Spleen (tissue), 11 donors: Measurements from ENCODE around the gene SPATS2L. TPM values are rescaled to one million over a fixed set of nuclear protein-coding genes. Genes with fewer than 3 reads are reported as not detected.

ENCODE experiments used
- DNase-seq: peaks from one replicate; pipeline ENCODE4 v3.0.0-alpha.2; 2020
- H3K27ac ChIP-seq, 8 donors: fragments of 200-600 bp; sonication (generic) in 7 of 8; 1 replicate in 4 of 8; 2 replicates in 4 of 8; pipeline versions ENCODE4 v1.5.0 to v1.8.0; 2016 to 2021; ENCODE audit warnings: inconsistent platforms in 4 of 8, mild to moderate bottlenecking in 4 of 8, moderate library complexity in 1 of 8
- H3K27me3 ChIP-seq, 7 donors: fragments of 200-600 bp; sonication (generic) in 6 of 7; replicated peaks in 1 of 7; 1 replicate in 4 of 7; 2 replicates in 3 of 7; pipeline versions ENCODE4 v1.5.0 to v1.8.0; 2016 to 2021; ENCODE audit warnings: inconsistent platforms in 3 of 7, mild to moderate bottlenecking in 1 of 7
- H3K36me3 ChIP-seq, 6 donors: fragments of 200-600 bp; sonication (generic) in 5 of 6; 1 replicate in 4 of 6; 2 replicates in 2 of 6; pipeline versions ENCODE4 v1.5.0 to v1.8.0; 2016 to 2021; ENCODE audit warnings: inconsistent platforms in 2 of 6
- H3K4me1 ChIP-seq, 6 donors: fragments of 200-600 bp; sonication (generic) in 5 of 6; 1 replicate in 3 of 6; 2 replicates in 3 of 6; pipeline versions ENCODE4 v1.5.0 to v1.8.0; 2016 to 2021; ENCODE audit warnings: inconsistent platforms in 3 of 6
- H3K4me3 ChIP-seq, 8 donors: fragments of 200-600 bp; sonication (generic) in 7 of 8; 1 replicate in 4 of 8; 2 replicates in 4 of 8; pipeline versions ENCODE4 v1.5.0 to v1.8.0; 2016 to 2021; ENCODE audit warnings: inconsistent platforms in 4 of 8, mild to moderate bottlenecking in 4 of 8, moderate library complexity in 2 of 8
- H3K9me3 ChIP-seq, 8 donors: fragments of 200-600 bp; sonication (generic) in 7 of 8; 1 replicate in 4 of 8; 2 replicates in 4 of 8; pipeline versions ENCODE4 v1.5.0 to v1.8.0; 2016 to 2021; ENCODE audit warnings: inconsistent platforms in 4 of 8
- POLR2A ChIP-seq, 3 donors: fragments of 450-650 bp; IDR thresholded peaks; one replicate each; pipeline ENCODE4 v1.5.1; 2017; ENCODE audit warnings: antibody characterized with exemption in 3 of 3, mild to moderate bottlenecking in 1 of 3
- POLR2AphosphoS5 ChIP-seq, 3 donors: sonication (generic); formaldehyde crosslinking; IDR thresholded peaks; one replicate each; pipeline ENCODE4 v1.5.1; 2017; ENCODE audit warnings: antibody characterized with exemption in 3 of 3
- WGBS, 5 donors: extraction: QIAGEN DNeasy Blood & Tissue Kit in 3 of 5; methylation state at CpG; one replicate each; pipeline versions ENCODE4 v1.1.5 to v1.1.7; 2013 to 2018; 5-methylcytosine and 5-hydroxymethylcytosine counted together
- intact Hi-C: fragments of 100-400 bp; cut with DNase I; formaldehyde crosslinking; loops from one replicate; pipeline ENCODE4 v1.15.0; 2023; ENCODE audit warnings: low total_unique reads
- polyA plus RNA-seq, 3 donors: library from polyadenylated mRNA; stranded (reverse); fragments of 200-250 nt; gene quantifications; one replicate each; pipeline ENCODE4 v1.2.1, GENCODE V29; 2013
- total RNA-seq, 7 donors: library from RNA; depleted of rRNA in 3 of 7; stranded (reverse); fragments of >200 nt in 3 of 7; fragmentation: NEBNext Ultra II Directional in 4 of 7; extraction: Animal tissue kit (Norgen Biotek cat#: 25700) in 4 of 7; gene quantifications; one replicate each; pipeline versions ENCODE4 v1.1.0 to v1.2.1, GENCODE V29; 2016 to 2021
- TF ChIP-seq, protein P1 (sequence below), 11 experiments: fragments of 200-600 bp in 7 of 11; fragments of 450-650 bp in 4 of 11; sonication (generic) in 4 of 11; IDR thresholded peaks in 8 of 11; conservative IDR thresholded peaks in 3 of 11; 1 replicate in 7 of 11; 2 replicates in 4 of 11; pipeline versions ENCODE4 v1.4.0 to v1.8.0; 2016 to 2021; ENCODE audit warnings: antibody characterized with exemption in 11 of 11, inconsistent platforms in 4 of 11, mild to moderate bottlenecking in 1 of 11
- donor health status: healthy with polysubstance abuse.
- donor health status: DM: no; HTN: no; CAD: no; lungs with moderate emphysema.
- donor health status: DM: no; HTN: no; CAD: no.
- donor health status: Bipolar disorder and iron deficiency.
- donor health status: healthy.
- donor health status: DM: no; HTN: no; CAD: no.
- donor health status: DM: yes; HTN: yes; CAD: no.

SPATS2L gene
- total and polyA plus RNA-seq, 10 donors = 9.5 to 84.7 (median 57.2) TPM

DNA sequence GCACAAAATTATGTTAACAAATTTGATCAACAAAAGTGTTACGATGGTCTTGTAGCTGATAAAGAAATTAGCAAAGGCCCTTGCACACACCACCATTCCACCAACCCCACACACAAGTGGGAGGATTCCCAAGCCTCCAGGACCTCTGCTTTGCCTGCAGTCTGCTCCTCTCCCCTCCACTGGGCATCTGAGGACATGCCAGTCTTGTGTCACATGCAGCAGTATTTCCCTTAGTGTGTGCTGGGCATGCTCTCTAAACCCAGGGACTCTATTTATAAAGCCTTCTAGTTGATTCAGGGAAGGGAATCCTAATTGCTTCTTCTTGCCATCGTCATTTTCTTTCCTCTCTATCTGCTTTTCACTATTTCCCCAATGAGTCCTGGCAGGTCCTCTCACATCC lies 150.1 kb downstream of the SPATS2L start:
- peak overlapping the region in 4 of 8 donors; percentile 58 to 69 (median 62) for H3K27ac ChIP-seq
- no peaks in the 10 kb centered on the region for H3K9me3 ChIP-seq
- H3K27me3 ChIP-seq = no peaks in the 10 kb centered on the region
- intact Hi-C loops = no loop called here
- H3K4me3 ChIP-seq = no peak overlapping the region
- TF ChIP-seq POLR2A (IDR thresholded peaks at IDR 0.05) (no peak), POLR2AphosphoS5 (IDR thresholded peaks at IDR 0.05) (no peak)
- TF ChIP-seq, protein P1, sequence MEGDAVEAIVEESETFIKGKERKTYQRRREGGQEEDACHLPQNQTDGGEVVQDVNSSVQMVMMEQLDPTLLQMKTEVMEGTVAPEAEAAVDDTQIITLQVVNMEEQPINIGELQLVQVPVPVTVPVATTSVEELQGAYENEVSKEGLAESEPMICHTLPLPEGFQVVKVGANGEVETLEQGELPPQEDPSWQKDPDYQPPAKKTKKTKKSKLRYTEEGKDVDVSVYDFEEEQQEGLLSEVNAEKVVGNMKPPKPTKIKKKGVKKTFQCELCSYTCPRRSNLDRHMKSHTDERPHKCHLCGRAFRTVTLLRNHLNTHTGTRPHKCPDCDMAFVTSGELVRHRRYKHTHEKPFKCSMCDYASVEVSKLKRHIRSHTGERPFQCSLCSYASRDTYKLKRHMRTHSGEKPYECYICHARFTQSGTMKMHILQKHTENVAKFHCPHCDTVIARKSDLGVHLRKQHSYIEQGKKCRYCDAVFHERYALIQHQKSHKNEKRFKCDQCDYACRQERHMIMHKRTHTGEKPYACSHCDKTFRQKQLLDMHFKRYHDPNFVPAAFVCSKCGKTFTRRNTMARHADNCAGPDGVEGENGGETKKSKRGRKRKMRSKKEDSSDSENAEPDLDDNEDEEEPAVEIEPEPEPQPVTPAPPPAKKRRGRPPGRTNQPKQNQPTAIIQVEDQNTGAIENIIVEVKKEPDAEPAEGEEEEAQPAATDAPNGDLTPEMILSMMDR (IDR thresholded peaks at IDR 0.05 in 8 of 11, conservative IDR thresholded peaks at IDR 0.05 in 3 of 11) = no peak
- no peak for DNase-seq
- peaks cover 0 to 14% (median 0%) of the 10 kb centered on the region in 6 donors for H3K36me3 ChIP-seq
- H3K4me1 ChIP-seq = peaks cover 12 to 47% (median 24%) of the 10 kb centered on the region in 6 donors
- 72 to 90% (median 82%) methylated on average over 2 of the region's 2 CpGs for WGBS, 5 donors

DNA sequence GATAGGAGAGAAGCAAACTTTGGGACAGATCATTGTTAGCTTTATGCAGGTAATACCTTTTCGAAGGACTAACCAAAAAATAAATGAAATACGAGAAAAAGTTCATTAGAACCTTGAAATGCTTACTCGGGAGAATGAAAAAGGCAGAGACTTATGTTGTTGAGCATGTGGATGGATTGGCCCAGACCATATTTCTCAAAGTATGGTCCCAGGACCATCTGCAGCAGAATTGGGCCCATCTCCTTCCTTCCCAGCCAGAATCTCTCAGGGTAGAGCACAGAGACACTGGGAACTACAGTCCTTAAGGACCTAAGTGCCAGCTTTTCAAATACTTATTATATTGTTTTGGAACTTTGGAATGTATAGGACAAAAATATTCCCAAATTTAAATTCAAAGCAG lies 152.6 kb downstream of the SPATS2L start:
- TF ChIP-seq, protein P1 (IDR thresholded peaks at IDR 0.05 in 8 of 11, conservative IDR thresholded peaks at IDR 0.05 in 3 of 11) = no peak
- Histone ChIP-seq H3K27me3 (no peaks in the 10 kb centered on the region), H3K4me3 (no peak overlapping the region), H3K27ac (no peak overlapping the region), H3K36me3 (peaks cover 0 to 14% (median 0%) of the 10 kb centered on the region in 6 donors), H3K4me1 (peaks cover 12 to 50% (median 33%) of the 10 kb centered on the region in 6 donors), H3K9me3 (no peaks in the 10 kb centered on the region)
- intact Hi-C loops = no loop called here
- no peak for DNase-seq
- WGBS, 5 donors = 63 to 99% (median 82%) methylated on average over 3 of the region's 3 CpGs

DNA sequence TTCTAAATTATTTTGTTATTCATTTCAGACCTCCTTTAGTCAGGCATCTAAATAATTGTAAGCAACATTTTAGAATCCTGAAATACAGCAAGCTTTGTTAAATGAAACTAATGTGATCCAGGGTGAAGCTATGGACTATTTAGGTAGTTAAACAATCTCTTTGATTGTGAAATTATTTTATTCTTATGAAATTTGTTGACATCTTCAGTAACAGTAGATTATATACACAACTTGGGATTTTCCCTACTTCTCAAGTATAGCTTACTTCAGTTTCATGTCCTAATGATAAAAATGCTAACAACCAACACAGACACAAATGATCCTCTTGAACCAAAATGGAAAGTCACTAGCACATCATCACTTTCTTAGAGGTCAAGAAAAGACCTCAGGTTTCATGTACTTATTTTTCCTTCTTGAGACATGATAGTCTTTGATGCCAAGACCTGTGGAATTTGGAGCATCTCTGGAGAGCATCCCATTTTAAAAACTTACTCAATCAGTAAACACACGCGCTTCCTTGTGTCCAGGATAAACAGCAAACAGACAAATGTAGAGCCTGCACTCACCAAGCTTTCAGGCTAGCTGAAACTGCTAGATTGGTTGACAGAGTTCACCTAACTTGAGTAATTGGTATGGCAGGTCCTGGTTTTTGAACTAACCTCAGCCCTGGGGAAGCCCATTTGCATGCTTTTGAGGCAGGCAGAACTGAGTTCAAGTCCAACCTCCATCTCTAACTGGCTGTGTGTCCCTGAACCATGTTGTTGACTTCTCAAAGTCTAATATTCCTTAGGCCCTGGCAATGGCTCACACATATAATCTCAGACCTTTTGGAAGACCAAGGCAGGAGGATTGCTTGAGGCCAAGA lies 155.6 kb downstream of the SPATS2L start:
- peaks cover 0 to 36% (median 18%) of the 10 kb centered on the region in 6 donors for H3K4me1 ChIP-seq
- no peak for DNase-seq
- TF ChIP-seq, protein P1 (IDR thresholded peaks at IDR 0.05 in 8 of 11, conservative IDR thresholded peaks at IDR 0.05 in 3 of 11) = no peak
- no peak for TF ChIP-seq POLR2AphosphoS5 (IDR thresholded peaks at IDR 0.05)
- TF ChIP-seq POLR2A (IDR thresholded peaks at IDR 0.05) = no peak
- no peak overlapping the region for H3K27ac ChIP-seq
- WGBS, 5 donors = 97 to 100% (median 100%) methylated on average over 2 of the region's 2 CpGs
- peaks cover 0 to 14% (median 0%) of the 10 kb centered on the region in 6 donors for H3K36me3 ChIP-seq
- H3K9me3 ChIP-seq = no peaks in the 10 kb centered on the region
- H3K27me3 ChIP-seq = no peaks in the 10 kb centered on the region
- no peak overlapping the region for H3K4me3 ChIP-seq
- intact Hi-C loops = loop anchor here (10.0 kb wide), 1 partner anchor 147 kb away; no protein-coding TSS in a partner anchor

DNA sequence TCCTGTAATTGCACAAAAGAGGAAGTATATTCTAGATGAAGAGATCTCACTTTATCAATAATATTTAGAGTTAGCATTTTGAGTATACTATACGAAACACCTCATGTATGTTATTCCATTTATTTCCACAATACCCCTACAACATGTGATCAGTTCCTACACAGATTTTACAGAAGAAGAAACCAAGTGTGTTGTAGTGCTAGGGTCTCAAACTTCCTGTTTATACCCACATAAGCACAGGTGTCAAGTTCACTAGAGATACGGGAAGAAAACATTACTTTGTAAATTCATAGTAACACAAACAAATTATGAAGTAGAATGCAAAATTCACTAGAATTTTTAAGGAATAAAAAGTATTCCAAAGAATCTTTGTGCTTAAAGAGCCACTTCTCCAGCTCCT lies 157.0 kb downstream of the SPATS2L start:
- WGBS, 5 donors = 63 to 76% (median 66%) methylated on average over 2 of the region's 2 CpGs
- H3K4me1 ChIP-seq = peaks cover 0 to 42% (median 26%) of the 10 kb centered on the region in 6 donors
- no peak overlapping the region for H3K4me3 ChIP-seq
- no peak for DNase-seq
- peaks cover 0 to 24% (median 0%) of the 10 kb centered on the region in 6 donors for H3K36me3 ChIP-seq
- intact Hi-C loops = loop anchor here (10.0 kb wide), 1 partner anchor 149 kb away; no protein-coding TSS in a partner anchor
- H3K27me3 ChIP-seq = no peaks in the 10 kb centered on the region
- no peaks in the 10 kb centered on the region for H3K9me3 ChIP-seq
- TF ChIP-seq POLR2AphosphoS5 (IDR thresholded peaks at IDR 0.05) (no peak), POLR2A (IDR thresholded peaks at IDR 0.05) (no peak)
- TF ChIP-seq, protein P1 (IDR thresholded peaks at IDR 0.05 in 8 of 11, conservative IDR thresholded peaks at IDR 0.05 in 3 of 11) = no peak
- H3K27ac ChIP-seq = peak overlapping the region in 1 of 8 donors; percentile 16
